HepG2 (cell line): ENCODE measurements around the gene SIAH1. TPM values are rescaled to one million over a fixed set of nuclear protein-coding genes. Genes with fewer than 3 reads are reported as not detected.

Source experiments
- BORCS8-MEF2B ChIP-seq: sonication (generic); formaldehyde crosslinking; IDR thresholded peaks from 2 replicates; pipeline ENCODE4 v1.8.0; 2022; ENCODE audit warnings: mild to moderate bottlenecking, missing genetic modification reagents
- EED ChIP-seq: sonication (generic); formaldehyde crosslinking; IDR thresholded peaks from 2 replicates; pipeline ENCODE4 v1.5.0; 2020; ENCODE audit warnings: mild to moderate bottlenecking, missing genetic modification reagents
- KAT7 ChIP-seq: IDR thresholded peaks from 2 replicates; pipeline ENCODE4 v1.6.1; 2018; ENCODE audit warnings: borderline replicate concordance, missing compliant biosample characterization
- MEIS2 ChIP-seq: sonication (generic); formaldehyde crosslinking; IDR thresholded peaks from 2 replicates; pipeline ENCODE4 v1.9.0; 2021; ENCODE audit warnings: mild to moderate bottlenecking, missing genetic modification reagents
- MXI1 ChIP-seq: IDR thresholded peaks from 3 replicates; pipeline ENCODE4 v1.6.1; 2012; ENCODE audit warnings: low read depth, low read length, inconsistent platforms, borderline replicate concordance
- NR2F2 ChIP-seq: IDR thresholded peaks from 2 replicates; pipeline ENCODE4 v1.6.1; 2012; ENCODE audit warnings: low read depth, inconsistent platforms, borderline replicate concordance
- POLR2A ChIP-seq, 2 experiments: IDR thresholded peaks; 2 replicates each; pipeline ENCODE4 v1.6.1; 2011; ENCODE audit warnings: low read depth in 2 of 2, low read length in 2 of 2, mild to moderate bottlenecking in 1 of 2, moderate library complexity in 1 of 2; ENCODE audit not compliant: insufficient read depth in 1 of 2
- SAP130 ChIP-seq: IDR thresholded peaks from 2 replicates; pipeline ENCODE4 v1.6.1; 2016; ENCODE audit warnings: low read depth
- TARDBP ChIP-seq: sonication (generic); formaldehyde crosslinking; IDR thresholded peaks from 2 replicates; pipeline ENCODE4 v1.8.0; 2022; ENCODE audit warnings: mild to moderate bottlenecking, missing genetic modification reagents
- THAP11 ChIP-seq: IDR thresholded peaks from 2 replicates; pipeline ENCODE4 v1.6.1; 2016; ENCODE audit warnings: missing biosample characterization, missing genetic modification reagents
- YY1 ChIP-seq: IDR thresholded peaks from 2 replicates; pipeline ENCODE4 v1.6.1; 2011; ENCODE audit warnings: low read length, low read depth, moderate library complexity, mild to moderate bottlenecking; ENCODE audit not compliant: insufficient read depth, insufficient replicate concordance
- ZFY ChIP-seq: sonication (generic); formaldehyde crosslinking; IDR thresholded peaks from 2 replicates; pipeline ENCODE4 v1.4.0; 2020; ENCODE audit warnings: missing genetic modification reagents
- ZNF546 ChIP-seq: sonication (generic); formaldehyde crosslinking; conservative IDR thresholded peaks from 2 replicates; pipeline ENCODE4 v1.8.1; 2023; ENCODE audit warnings: mild to moderate bottlenecking, missing genetic modification reagents
- ZNF687 ChIP-seq: sonication (generic); formaldehyde crosslinking; IDR thresholded peaks from 2 replicates; pipeline ENCODE4 v1.5.1; 2020; ENCODE audit warnings: mild to moderate bottlenecking, missing genetic modification reagents, moderate library complexity
- polyA plus RNA-seq, 8 experiments: library from polyadenylated mRNA; depleted of rRNA in 3 of 8; stranded (reverse) in 7 of 8; unstranded in 1 of 8; fragments of >200 nt; fragmentation: Illumina TruSeq in 4 of 8; extraction: Trizol in 4 of 8; gene quantifications; 2 replicates each; pipeline versions ENCODE4 v1.2.1 to v1.2.3, GENCODE V29; 2011 to 2016; ENCODE audit warnings: low read depth in 4 of 8, missing spikeins in 1 of 8, mixed read lengths in 1 of 8; ENCODE audit not compliant: insufficient read depth in 1 of 8
- total RNA-seq, 5 experiments: library from RNA; depleted of rRNA; stranded (reverse); fragments of >200 nt; fragmentation: Illumina TruSeq; extraction: Trizol; gene quantifications; 2 replicates each; pipeline ENCODE4 v1.2.3, GENCODE V29; 2016; ENCODE audit warnings: low read depth in 1 of 5
- TF ChIP-seq, protein P1 (sequence below): sonication (generic); formaldehyde crosslinking; IDR thresholded peaks from 2 replicates; pipeline ENCODE4 v1.8.0; 2022; ENCODE audit warnings: missing genetic modification reagents, low read depth, mild to moderate bottlenecking, borderline replicate concordance
- TF ChIP-seq, protein P2 (sequence below), 2 experiments: sonication (generic) in 1 of 2; formaldehyde crosslinking in 1 of 2; IDR thresholded peaks; 2 replicates each; pipeline versions ENCODE4 v1.4.0 to v1.6.1; 2018 to 2020; ENCODE audit warnings: missing genetic modification reagents in 2 of 2, borderline replicate concordance in 1 of 2, low read depth in 1 of 2, mild to moderate bottlenecking in 1 of 2, missing biosample characterization in 1 of 2
- TF ChIP-seq, protein P3 (sequence below): conservative IDR thresholded peaks from 2 replicates; pipeline ENCODE4 v1.6.1; 2018; ENCODE audit warnings: missing genetic modification reagents
- TF ChIP-seq, protein P4 (sequence below): sonication (generic); formaldehyde crosslinking; IDR thresholded peaks from 2 replicates; pipeline ENCODE4 v1.5.0; 2020; ENCODE audit warnings: mild to moderate bottlenecking, missing genetic modification reagents

Gene SIAH1
- total and polyA plus RNA-seq, 2 of the 13 experiments (the other 11 are each of a cell fraction or from before 2014, with no cell fraction given): 16.0 to 28.6 TPM

- TF ChIP-seq YY1: peak; percentile 85
- TF ChIP-seq, protein P1, sequence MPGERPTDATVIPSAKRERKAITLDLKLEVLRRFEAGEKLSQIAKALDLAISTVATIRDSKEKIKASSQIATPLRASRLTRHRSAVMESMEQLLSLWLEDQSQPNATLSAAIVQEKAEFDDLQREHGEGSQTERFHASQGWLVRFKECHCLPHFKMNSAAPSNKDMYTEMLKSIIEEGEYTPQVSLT: no peak
- TF ChIP-seq ZNF687: peak; percentile 34; the same call in 1 of the 2 replicates
- no peak; the same call in 1 of the 2 replicates for TF ChIP-seq KAT7 (CRISPR knock-in tag)
- peak; percentile 84 for TF ChIP-seq ZFY (CRISPR knock-in tag)
- 0 out of 2 replicates have a peak, but pooled peaks have one; percentile 14 for TF ChIP-seq MEIS2 (CRISPR knock-in tag)
- TF ChIP-seq, protein P2, sequence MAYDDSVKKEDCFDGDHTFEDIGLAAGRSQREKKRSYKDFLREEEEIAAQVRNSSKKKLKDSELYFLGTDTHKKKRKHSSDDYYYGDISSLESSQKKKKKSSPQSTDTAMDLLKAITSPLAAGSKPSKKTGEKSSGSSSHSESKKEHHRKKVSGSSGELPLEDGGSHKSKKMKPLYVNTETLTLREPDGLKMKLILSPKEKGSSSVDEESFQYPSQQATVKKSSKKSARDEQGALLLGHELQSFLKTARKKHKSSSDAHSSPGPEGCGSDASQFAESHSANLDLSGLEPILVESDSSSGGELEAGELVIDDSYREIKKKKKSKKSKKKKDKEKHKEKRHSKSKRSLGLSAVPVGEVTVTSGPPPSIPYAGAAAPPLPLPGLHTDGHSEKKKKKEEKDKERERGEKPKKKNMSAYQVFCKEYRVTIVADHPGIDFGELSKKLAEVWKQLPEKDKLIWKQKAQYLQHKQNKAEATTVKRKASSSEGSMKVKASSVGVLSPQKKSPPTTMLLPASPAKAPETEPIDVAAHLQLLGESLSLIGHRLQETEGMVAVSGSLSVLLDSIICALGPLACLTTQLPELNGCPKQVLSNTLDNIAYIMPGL (CRISPR knock-in tag; IDR thresholded peaks at IDR 0.05; ENCODE audit: borderline replicate concordance in 1 of 2, low read depth in 1 of 2): peak in 1 of 2 experiments; percentile 30; a peak in 2 of 4 replicates
- TF ChIP-seq, protein P3, sequence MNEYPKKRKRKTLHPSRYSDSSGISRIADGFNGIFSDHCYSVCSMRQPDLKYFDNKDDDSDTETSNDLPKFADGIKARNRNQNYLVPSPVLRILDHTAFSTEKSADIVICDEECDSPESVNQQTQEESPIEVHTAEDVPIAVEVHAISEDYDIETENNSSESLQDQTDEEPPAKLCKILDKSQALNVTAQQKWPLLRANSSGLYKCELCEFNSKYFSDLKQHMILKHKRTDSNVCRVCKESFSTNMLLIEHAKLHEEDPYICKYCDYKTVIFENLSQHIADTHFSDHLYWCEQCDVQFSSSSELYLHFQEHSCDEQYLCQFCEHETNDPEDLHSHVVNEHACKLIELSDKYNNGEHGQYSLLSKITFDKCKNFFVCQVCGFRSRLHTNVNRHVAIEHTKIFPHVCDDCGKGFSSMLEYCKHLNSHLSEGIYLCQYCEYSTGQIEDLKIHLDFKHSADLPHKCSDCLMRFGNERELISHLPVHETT (CRISPR knock-in tag): peak; percentile 14; the same call in 1 of the 2 replicates
- no peak for TF ChIP-seq NR2F2
- TF ChIP-seq, protein P4, sequence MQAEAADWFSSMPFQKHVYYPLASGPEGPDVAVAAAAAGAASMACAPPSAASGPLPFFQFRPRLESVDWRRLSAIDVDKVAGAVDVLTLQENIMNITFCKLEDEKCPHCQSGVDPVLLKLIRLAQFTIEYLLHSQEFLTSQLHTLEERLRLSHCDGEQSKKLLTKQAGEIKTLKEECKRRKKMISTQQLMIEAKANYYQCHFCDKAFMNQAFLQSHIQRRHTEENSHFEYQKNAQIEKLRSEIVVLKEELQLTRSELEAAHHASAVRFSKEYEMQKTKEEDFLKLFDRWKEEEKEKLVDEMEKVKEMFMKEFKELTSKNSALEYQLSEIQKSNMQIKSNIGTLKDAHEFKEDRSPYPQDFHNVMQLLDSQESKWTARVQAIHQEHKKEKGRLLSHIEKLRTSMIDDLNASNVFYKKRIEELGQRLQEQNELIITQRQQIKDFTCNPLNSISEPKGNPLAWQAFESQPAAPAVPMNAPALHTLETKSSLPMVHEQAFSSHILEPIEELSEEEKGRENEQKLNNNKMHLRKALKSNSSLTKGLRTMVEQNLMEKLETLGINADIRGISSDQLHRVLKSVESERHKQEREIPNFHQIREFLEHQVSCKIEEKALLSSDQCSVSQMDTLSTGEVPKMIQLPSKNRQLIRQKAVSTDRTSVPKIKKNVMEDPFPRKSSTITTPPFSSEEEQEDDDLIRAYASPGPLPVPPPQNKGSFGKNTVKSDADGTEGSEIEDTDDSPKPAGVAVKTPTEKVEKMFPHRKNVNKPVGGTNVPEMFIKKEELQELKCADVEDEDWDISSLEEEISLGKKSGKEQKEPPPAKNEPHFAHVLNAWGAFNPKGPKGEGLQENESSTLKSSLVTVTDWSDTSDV: 0 out of 2 replicates have a peak, but pooled peaks have one; percentile 6
- 0 out of 2 replicates have a peak, but pooled peaks have one; percentile 7 for TF ChIP-seq EED (CRISPR knock-in tag)
- no peak for TF ChIP-seq TARDBP (CRISPR knock-in tag)
- peak; percentile 35; the same call in 1 of the 2 replicates for TF ChIP-seq ZNF546 (CRISPR knock-in tag)
- TF ChIP-seq THAP11 (CRISPR knock-in tag): peak; percentile 8; the same call in 1 of the 2 replicates
- TF ChIP-seq MXI1: peak; percentile 25; the same call in 1 of the 3 replicates
- TF ChIP-seq POLR2A (IDR thresholded peaks at IDR 0.05; ENCODE audit: insufficient read depth in 1 of 2, low read depth in 2 of 2, low read length in 2 of 2): peak in 1 of 2 experiments; percentile 52; a peak in 2 of 4 replicates
- TF ChIP-seq BORCS8-MEF2B: peak; percentile 45; the same call in 1 of the 2 replicates
- peak; percentile 31; the same call in 1 of the 2 replicates for TF ChIP-seq SAP130 (CRISPR knock-in tag)
Observed at GRCh38 chr16:48384520-48385252, 527 bp downstream of the SIAH1 start (continued).
